Esophagus squamous epithelium (tissue), 5 donors: ENCODE results near the gene GPRC5C. TPM values are rescaled to one million over a fixed set of nuclear protein-coding genes. Genes with fewer than 3 reads are reported as not detected.

ENCODE experiments used
- DNase-seq: peaks from one replicate; lab custom pipeline; 2025; lab: John Stamatoyannopoulos, UW
- H3K27ac ChIP-seq, 4 donors: fragments of 200-600 bp; sonication (generic); one replicate each; pipeline ENCODE4 v1.5.1; 2016 to 2019; ENCODE audit warnings: mild to moderate bottlenecking in 1 of 4
- H3K27me3 ChIP-seq, 4 donors: fragments of 200-600 bp; sonication (generic); 1 replicate in 3 of 4; 2 replicates in 1 of 4; pipeline versions ENCODE4 v1.5.1 to v1.6.0; 2017 to 2021; ENCODE audit warnings: antibody characterized with exemption in 1 of 4
- H3K36me3 ChIP-seq, 3 donors: fragments of 200-600 bp; sonication (generic); one replicate each; pipeline ENCODE4 v1.5.1; 2016 to 2019
- H3K4me1 ChIP-seq, 3 donors: fragments of 200-600 bp; sonication (generic); one replicate each; pipeline ENCODE4 v1.5.1; 2017 to 2019
- H3K4me3 ChIP-seq, 4 donors: fragments of 200-600 bp; sonication (generic); 1 replicate in 3 of 4; 2 replicates in 1 of 4; pipeline ENCODE4 v1.5.1; 2016 to 2019; ENCODE audit warnings: mild to moderate bottlenecking in 2 of 4, moderate library complexity in 1 of 4
- H3K9me3 ChIP-seq, 3 donors: fragments of 200-600 bp; sonication (generic); one replicate each; pipeline ENCODE4 v1.5.1; 2016 to 2019
- CTCF ChIP-seq, 6 experiments: fragments of 450-650 bp in 4 of 6; fragments of 200-600 bp in 2 of 6; sonication (generic) in 2 of 6; IDR thresholded peaks; one replicate each; pipeline ENCODE4 v1.5.1; 2016 to 2019; ENCODE audit warnings: antibody characterized with exemption in 6 of 6, mild to moderate bottlenecking in 4 of 6, moderate library complexity in 4 of 6
- POLR2A ChIP-seq, 4 donors: fragments of 450-650 bp; IDR thresholded peaks; one replicate each; pipeline ENCODE4 v1.6.1; 2017; ENCODE audit warnings: antibody characterized with exemption in 4 of 4, mild to moderate bottlenecking in 4 of 4, moderate library complexity in 3 of 4
- WGBS, 2 donors: methylation state at CpG; one replicate each; pipeline ENCODE4 v1.1.5; 2018; 5-methylcytosine and 5-hydroxymethylcytosine counted together
- intact Hi-C: fragments of 100-400 bp; cut with DNase I; formaldehyde crosslinking; loops from one replicate; pipeline ENCODE4 v1.15.0; 2022
- total RNA-seq, 4 donors: library from RNA; depleted of rRNA; stranded (reverse); fragments of >200 nt; gene quantifications; one replicate each; pipeline ENCODE4 v1.1.0, GENCODE V29; 2016
- donor health status: DM: yes; HTN: yes; CAD: no.

GPRC5C gene
- total RNA-seq, 4 donors from 2014 or later: 6.3 to 21.6 (median 11.7) TPM

- peak overlapping the region in 2 of 4 donors; percentile 2 to 65 for H3K27ac ChIP-seq
- DNase-seq: no peak
- TF ChIP-seq POLR2A (IDR thresholded peaks at IDR 0.05) (no peak), CTCF (IDR thresholded peaks at IDR 0.05) (no peak)
Measured at GRCh38 chr17:74478420-74479100, 46.7 kb downstream of the GPRC5C start.

DNA sequence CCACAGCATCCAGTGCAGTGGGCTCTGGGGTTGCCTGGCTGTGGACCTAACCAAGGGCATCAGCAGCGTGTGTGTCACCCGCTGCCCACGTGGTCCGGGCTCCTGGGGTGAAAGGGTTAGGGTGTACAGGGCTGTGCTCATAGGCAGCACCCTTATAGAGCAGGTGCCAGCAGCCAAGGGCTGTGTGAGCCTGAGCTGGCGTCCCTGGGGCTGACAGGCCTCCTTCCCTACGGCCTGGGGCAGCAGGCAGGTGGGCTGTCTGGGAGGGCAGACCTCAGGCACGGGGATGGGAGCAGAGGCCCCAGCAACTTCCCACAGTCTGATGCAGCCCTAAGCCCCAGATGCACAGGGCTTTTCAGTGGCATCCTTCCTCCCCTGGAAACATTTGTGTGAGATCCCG is 48.4 kb downstream of the GPRC5C start:
- intact Hi-C loops: no loop called here
- H3K4me3 ChIP-seq: no peak overlapping the region
- no peaks in the 10 kb centered on the region for H3K36me3 ChIP-seq
- WGBS, 2 donors: 43 to 47% methylated on average over 1 to 3 of the region's 8 CpGs
- peaks cover 0 to 66% (median 0%) of the 10 kb centered on the region in 4 donors for H3K27me3 ChIP-seq
- TF ChIP-seq POLR2A (IDR thresholded peaks at IDR 0.05): no peak
- TF ChIP-seq CTCF (IDR thresholded peaks at IDR 0.05): no peak
- peaks cover 0 to 9% (median 9%) of the 10 kb centered on the region in 3 donors for H3K9me3 ChIP-seq
- DNase-seq: no peak
- H3K27ac ChIP-seq: no peak overlapping the region
- peaks cover 0 to 3% (median 0%) of the 10 kb centered on the region in 3 donors for H3K4me1 ChIP-seq

More at GRCh38 chr17:74478420-74479100, 46.7 kb downstream of the GPRC5C start:
- Histone ChIP-seq H3K4me3 (no peak overlapping the region), H3K36me3 (no peaks in the 10 kb centered on the region), H3K27me3 (peaks cover 0 to 70% (median 0%) of the 10 kb centered on the region in 4 donors), H3K9me3 (peaks cover 0 to 11% (median 9%) of the 10 kb centered on the region in 3 donors), H3K4me1 (peaks cover 0 to 3% (median 0%) of the 10 kb centered on the region in 3 donors)
- intact Hi-C loops: no loop called here
- 30 to 47% methylated on average over 5 to 6 of the region's 6 CpGs for WGBS, 2 donors

- intact Hi-C loops: no loop called here
- H3K27me3 ChIP-seq: peaks cover 0 to 70% (median 0%) of the 10 kb centered on the region in 4 donors
- no peak overlapping the region for H3K27ac ChIP-seq
- peaks cover 0 to 3% (median 0%) of the 10 kb centered on the region in 3 donors for H3K4me1 ChIP-seq
- WGBS, 2 donors: 69 to 78% methylated on average over 3 to 6 of the region's 7 CpGs
- TF ChIP-seq CTCF (IDR thresholded peaks at IDR 0.05) (no peak), POLR2A (IDR thresholded peaks at IDR 0.05) (no peak)
- no peaks in the 10 kb centered on the region for H3K36me3 ChIP-seq
- H3K9me3 ChIP-seq: no peaks in the 10 kb centered on the region
- no peak overlapping the region for H3K4me3 ChIP-seq
- DNase-seq: no peak
Measured at GRCh38 chr17:74481621-74482020, 49.7 kb downstream of the GPRC5C start.

- 58 to 63% methylated on average over 1 to 8 of the region's 9 CpGs for WGBS, 2 donors
- no peaks in the 10 kb centered on the region for H3K36me3 ChIP-seq
- intact Hi-C loops: no loop called here
- H3K4me3 ChIP-seq: no peak overlapping the region
- H3K27me3 ChIP-seq: peaks cover 0 to 51% (median 0%) of the 10 kb centered on the region in 4 donors
- no peak overlapping the region for H3K27ac ChIP-seq
- no peak for DNase-seq
- peaks cover 0 to 3% (median 0%) of the 10 kb centered on the region in 3 donors for H3K4me1 ChIP-seq
- no peaks in the 10 kb centered on the region for H3K9me3 ChIP-seq
- TF ChIP-seq POLR2A (IDR thresholded peaks at IDR 0.05) (no peak), CTCF (IDR thresholded peaks at IDR 0.05) (no peak)
Measured at GRCh38 chr17:74484066-74484465, 52.2 kb downstream of the GPRC5C start.

- H3K4me1 ChIP-seq: no peaks in the 10 kb centered on the region
- no peaks in the 10 kb centered on the region for H3K9me3 ChIP-seq
- no peak for DNase-seq
- H3K36me3 ChIP-seq: no peaks in the 10 kb centered on the region
- intact Hi-C loops: no loop called here
- H3K4me3 ChIP-seq: no peak overlapping the region
- H3K27me3 ChIP-seq: peaks cover 0 to 49% (median 0%) of the 10 kb centered on the region in 4 donors
- TF ChIP-seq CTCF (IDR thresholded peaks at IDR 0.05): no peak
- no peak for TF ChIP-seq POLR2A (IDR thresholded peaks at IDR 0.05)
- no peak overlapping the region for H3K27ac ChIP-seq
- 49 to 58% methylated on average over 8 to 9 of the region's 9 CpGs for WGBS, 2 donors
Measured at GRCh38 chr17:74485022-74485743, 53.3 kb downstream of the GPRC5C start.
